K562 (cell line): ENCODE results near the gene STEEP1. TPM values are rescaled to one million over a fixed set of nuclear protein-coding genes. Genes with fewer than 3 reads are reported as not detected.

Source experiments
- CHD7 ChIP-seq: fragments of 200-600 bp; sonication (generic); IDR thresholded peaks from one replicate; pipeline ENCODE4 v1.6.1; 2012; ENCODE audit warnings: mild to moderate bottlenecking, low read depth, low read length, inconsistent platforms
- ETS2 ChIP-seq: IDR thresholded peaks from 2 replicates; pipeline ENCODE4 v1.6.1; 2016; ENCODE audit warnings: borderline replicate concordance, missing genetic modification characterization, mild to moderate bottlenecking, moderate library complexity, missing compliant biosample characterization; ENCODE audit not compliant: poor library complexity, severe bottlenecking
- FOXJ2 ChIP-seq: fragments of 200-800 bp; sonication (Bioruptor generic); IDR thresholded peaks from 2 replicates; pipeline ENCODE4 v1.6.1; 2016; ENCODE audit warnings: missing genetic modification characterization, missing compliant biosample characterization
- HNRNPK ChIP-seq: fragments of 200-400 bp; formaldehyde crosslinking; IDR thresholded peaks from one replicate; pipeline ENCODE4 v1.6.1; 2018; ENCODE audit warnings: mild to moderate bottlenecking, low read depth, low read length; ENCODE audit not compliant: poor library complexity, severe bottlenecking
- MTA2 ChIP-seq: fragments of 450-650 bp; IDR thresholded peaks from 2 replicates; pipeline ENCODE4 v1.6.1; 2016; ENCODE audit warnings: low read depth
- POLR2B ChIP-seq: fragments of 450-650 bp; IDR thresholded peaks from 2 replicates; pipeline ENCODE4 v1.6.1; 2018; ENCODE audit warnings: low read depth; ENCODE audit not compliant: partially characterized antibody
- RB1 ChIP-seq: fragments of 450-650 bp; IDR thresholded peaks from 2 replicates; pipeline ENCODE4 v1.6.1; 2017; ENCODE audit warnings: low read depth, mild to moderate bottlenecking
- RNF2 ChIP-seq: sonication (generic); IDR thresholded peaks from 2 replicates; pipeline ENCODE4 v1.6.1; 2016
- STAT5A ChIP-seq: IDR thresholded peaks from 2 replicates; pipeline ENCODE4 v1.6.1; 2012; ENCODE audit warnings: low read length, inconsistent platforms, borderline replicate concordance
- TEAD1 ChIP-seq, 2 experiments: fragments of 450-650 bp in 1 of 2; sonication (generic) in 1 of 2; formaldehyde crosslinking; IDR thresholded peaks; 2 replicates each; pipeline versions ENCODE4 v1.4.0 to v1.8.0; 2020 to 2022; ENCODE audit warnings: mild to moderate bottlenecking in 2 of 2, missing genetic modification reagents in 1 of 2
- TEAD2 ChIP-seq: fragments of 450-650 bp; IDR thresholded peaks from 2 replicates; pipeline ENCODE4 v1.6.1; 2016; ENCODE audit warnings: missing genetic modification characterization, control low read depth, missing compliant biosample characterization
- TEAD4 ChIP-seq, 2 experiments: sonication (generic) in 1 of 2; formaldehyde crosslinking in 1 of 2; IDR thresholded peaks; 2 replicates each; pipeline versions ENCODE4 v1.6.1 to v1.8.0; 2012 to 2022; ENCODE audit warnings: borderline replicate concordance in 1 of 2, inconsistent platforms in 1 of 2, low read length in 1 of 2, mild to moderate bottlenecking in 1 of 2, missing genetic modification reagents in 1 of 2
- ZFP1 ChIP-seq: fragments of 450-650 bp; formaldehyde crosslinking; IDR thresholded peaks from 2 replicates; pipeline ENCODE4 v1.4.0; 2020; ENCODE audit warnings: mild to moderate bottlenecking, mixed read lengths
- ZNF280A ChIP-seq: fragments of 450-650 bp; IDR thresholded peaks from 2 replicates; pipeline ENCODE4 v1.6.1; 2018; ENCODE audit warnings: mild to moderate bottlenecking, low read depth; ENCODE audit not compliant: partially characterized antibody
- ZZZ3 ChIP-seq: fragments of 450-650 bp; IDR thresholded peaks from 2 replicates; pipeline ENCODE4 v1.6.1; 2016; ENCODE audit warnings: antibody characterized with exemption, mild to moderate bottlenecking, moderate library complexity
- polyA plus RNA-seq, 8 experiments: library from polyadenylated mRNA; depleted of rRNA in 4 of 8; stranded (reverse) in 5 of 8; unstranded in 3 of 8; fragments of >200 nt; fragmentation: Nextera tagmentation in 2 of 8; fragmentation: Illumina TruSeq in 1 of 8; extraction: Ambion mirVana in 2 of 8; extraction: Trizol in 1 of 8; gene quantifications; 2 replicates each; pipeline versions ENCODE4 v1.2.1 to v1.2.3, GENCODE V29; 2011 to 2014; ENCODE audit warnings: inconsistent platforms in 1 of 8, missing spikeins in 1 of 8
- total RNA-seq, 7 experiments: library from RNA; depleted of rRNA in 6 of 7; stranded (reverse); fragments of >200 nt in 6 of 7; fragmentation: Illumina TruSeq in 2 of 7; extraction: Trizol in 2 of 7; gene quantifications; 2 replicates each; pipeline versions ENCODE4 v1.2.1 to v1.2.3, GENCODE V29; 2011 to 2021; ENCODE audit warnings: low replicate concordance in 1 of 7

Gene STEEP1
- total and polyA plus RNA-seq, 9 of the 15 experiments (the other 6 are each of a cell fraction or from before 2014, with no cell fraction given), result 15.0 to 73.7 (median 40.3) TPM

GRCh38 chrX:119606280-119607017, 41.2 kb upstream of the STEEP1 start, which contains the start of gene NKRF (continued):
- TF ChIP-seq ETS2 (tag) (no peak), ZNF280A (no peak), RB1 (peak; percentile 58), HNRNPK (no peak), TEAD1 (CRISPR knock-in tag; IDR thresholded peaks at IDR 0.05) (0 out of 4 replicates have a peak, but pooled peaks of 1 of the 2 experiments have one; percentile 69), ZZZ3 (no peak), CHD7 (no peak), TEAD2 (no peak), POLR2B (peak; percentile 89), TEAD4 (IDR thresholded peaks at IDR 0.05; ENCODE audit: low read length) (0 out of 2 replicates have a peak, but pooled peaks have one; percentile 26), TEAD4 (CRISPR knock-in tag; IDR thresholded peaks at IDR 0.05; ENCODE audit: borderline replicate concordance) (no peak), FOXJ2 (tag) (no peak), RNF2 (no peak), STAT5A (no peak), MTA2 (no peak), ZFP1 (CRISPR knock-in tag) (no peak)
